Activated effector memory CD4-positive, alpha-beta T cell treated with Interleukin-2 at 50 U/mL for 16 hours (primary cell): ENCODE measurements around the gene CENPT.

Source experiments
- DNase-seq: peaks from one replicate; pipeline ENCODE4 v3.0.0-alpha.2; 2020

CENPT gene

GRCh38 chr16:67805718-67806427 lies 41.6 kb downstream of the CENPT start:
- no peak for DNase-seq

GRCh38 chr16:67804853-67805542 lies 42.5 kb downstream of the CENPT start:
- no peak for DNase-seq

- DNase-seq = no peak
These were observed 43.6 kb downstream of the CENPT start for GRCh38 chr16:67803894-67804293.

GRCh38 chr16:67801883-67802282 lies 45.6 kb downstream of the CENPT start:
- DNase-seq = peak; percentile 31

- no peak for DNase-seq
These were observed 46.3 kb downstream of the CENPT start for GRCh38 chr16:67801241-67801640.

GRCh38 chr16:67800338-67800926 lies 47.1 kb downstream of the CENPT start:
- no peak for DNase-seq

GRCh38 chr16:67796099-67796718 lies 51.3 kb downstream of the CENPT start:
- DNase-seq = no peak

GRCh38 chr16:67790071-67790470 lies 57.4 kb downstream of the CENPT start:
- DNase-seq = no peak

GRCh38 chr16:67786491-67786890 lies 61.0 kb downstream of the CENPT start:
- no peak for DNase-seq

- no peak for DNase-seq
These were observed 64.2 kb downstream of the CENPT start for GRCh38 chr16:67783353-67783725.

- DNase-seq = no peak
These were observed 64.7 kb downstream of the CENPT start for GRCh38 chr16:67782567-67783352.

GRCh38 chr16:67781565-67781921 lies 66.0 kb downstream of the CENPT start:
- no peak for DNase-seq

- no peak for DNase-seq
These were observed 66.5 kb downstream of the CENPT start for GRCh38 chr16:67780847-67781564.

- no peak for DNase-seq
These were observed 68.1 kb downstream of the CENPT start for GRCh38 chr16:67779256-67780014.
